Left hindlimb (tissue), 1 donor: ENCODE measurements around the gene TEX38.
"Not testable (repeated sequence)": the region's sequence is repeated elsewhere in the genome, so short reads cannot be mapped to it uniquely, and the experiment has no call there.

Experiments
- DNase-seq: peaks from one replicate; pipeline ENCODE4 v3.0.0-alpha.2; 2018

TEX38 gene

GRCh38 chr1:46689897-46690296 is 18.2 kb downstream of the TEX38 start:
- no peak for DNase-seq

GRCh38 chr1:46690931-46691421 is 19.3 kb downstream of the TEX38 start:
- DNase-seq = no peak

- DNase-seq = no peak
These were observed 20.5 kb downstream of the TEX38 start for GRCh38 chr1:46691997-46692790.

DNA sequence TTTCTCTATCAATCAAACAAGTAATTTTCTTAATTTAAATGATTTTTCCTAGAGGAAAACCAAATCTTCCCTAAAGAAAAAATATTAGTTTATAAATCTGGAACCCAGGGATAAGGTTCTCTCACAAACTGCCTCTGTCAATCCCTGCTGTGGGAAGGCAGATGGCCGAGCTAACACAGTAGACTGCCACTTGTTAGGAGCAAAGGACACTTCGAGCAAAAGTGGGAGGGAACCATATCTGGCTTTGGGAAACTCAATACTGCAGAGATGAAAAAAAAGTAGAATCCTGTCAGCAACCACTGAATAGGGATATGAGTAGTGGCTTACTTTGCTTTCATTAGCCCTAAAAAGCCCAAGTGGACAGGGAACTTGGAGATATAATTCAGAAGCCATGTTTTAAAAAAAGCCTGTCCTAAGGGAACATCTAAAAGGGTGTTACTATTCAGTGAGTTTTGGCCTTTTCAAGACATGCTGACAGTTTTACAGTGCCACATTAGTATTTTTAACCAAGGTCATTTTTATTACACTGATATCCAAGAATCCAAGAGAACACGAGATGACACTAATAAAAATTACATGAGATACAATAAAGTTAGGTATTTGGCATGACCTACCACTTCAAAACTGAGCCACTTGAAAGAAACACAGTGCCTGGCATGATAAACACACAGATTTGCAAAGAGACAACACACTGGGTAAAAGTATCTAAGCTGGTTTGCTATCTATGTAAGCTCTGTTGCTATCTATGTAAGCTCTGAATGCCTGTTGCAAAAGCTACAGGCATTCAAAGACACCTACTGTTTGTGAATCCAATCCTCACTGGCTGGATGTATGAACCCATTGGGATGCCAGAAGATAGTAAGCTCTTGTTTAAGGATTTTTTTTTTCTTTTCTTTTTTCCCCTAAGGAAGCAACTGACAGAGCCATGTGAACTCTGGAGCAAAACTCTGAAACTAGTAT is 21.4 kb downstream of the TEX38 start:
- DNase-seq = no peak

DNA sequence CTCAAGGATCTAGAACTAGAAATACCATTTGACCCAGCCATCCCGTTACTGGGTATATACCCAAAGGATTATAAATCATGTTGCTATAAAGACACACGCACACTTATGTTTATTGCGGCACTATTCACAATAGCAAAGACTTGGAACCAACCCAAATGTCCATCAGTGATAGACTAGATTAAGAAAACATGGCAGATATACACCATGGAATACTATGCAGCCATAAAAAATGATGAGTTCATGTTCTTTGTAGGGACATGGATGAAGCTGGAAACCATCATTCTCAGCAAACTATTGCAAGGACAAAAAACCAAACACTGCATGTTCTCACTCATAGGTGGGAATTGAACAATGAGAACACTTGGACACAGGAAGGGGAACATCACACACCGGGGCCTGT is 23.0 kb downstream of the TEX38 start:
- not testable (repeated sequence) for DNase-seq

GRCh38 chr1:46697053-46697452 is 25.4 kb downstream of the TEX38 start:
- DNase-seq = no peak

- DNase-seq = no peak
These were observed 28.0 kb downstream of the TEX38 start for GRCh38 chr1:46699666-46700065.

DNA sequence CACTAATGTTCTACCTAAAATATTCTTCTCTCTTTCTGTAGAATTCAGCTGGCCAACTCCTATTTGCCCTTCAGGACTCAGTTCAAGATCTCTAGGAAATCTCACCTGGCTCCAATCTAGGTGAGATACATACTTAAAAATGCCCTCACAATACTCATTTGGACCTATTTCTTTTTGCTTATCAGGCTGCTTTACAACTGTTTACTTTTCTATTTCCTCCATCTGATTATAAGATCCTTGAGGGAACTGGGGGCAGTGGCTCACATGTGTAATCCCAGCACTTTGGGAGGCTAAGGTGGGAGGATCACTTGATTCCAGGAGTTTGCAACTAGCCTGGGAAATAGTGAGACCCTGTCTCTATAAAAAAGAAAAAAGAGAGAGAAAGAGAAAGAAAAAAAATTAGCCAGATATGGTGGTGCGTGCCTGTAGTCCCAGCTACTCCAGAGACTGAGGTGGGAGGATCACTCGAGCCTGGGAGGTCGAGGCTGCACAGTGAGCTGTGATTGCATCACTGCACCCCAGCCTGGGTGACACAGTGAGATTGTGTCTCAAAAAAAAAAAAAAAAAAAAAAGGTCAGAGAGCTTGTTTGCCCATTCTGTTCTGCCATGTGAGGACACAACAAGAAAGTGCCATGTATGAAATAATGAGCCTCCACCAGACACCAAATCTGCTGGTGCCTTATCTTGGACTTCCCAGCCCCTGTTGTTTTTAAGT is 32.4 kb downstream of the TEX38 start:
- DNase-seq = no peak

- no peak for DNase-seq
These were observed 33.8 kb downstream of the TEX38 start for GRCh38 chr1:46705408-46705807.

GRCh38 chr1:46708121-46708520 is 36.5 kb downstream of the TEX38 start:
- DNase-seq = no peak

- no peak for DNase-seq
These were observed 43.3 kb downstream of the TEX38 start for GRCh38 chr1:46714976-46715375.

- no peak for DNase-seq
These were observed 46.0 kb downstream of the TEX38 start for GRCh38 chr1:46717654-46718053.

GRCh38 chr1:46718340-46718726 is 46.7 kb downstream of the TEX38 start:
- no peak for DNase-seq

- DNase-seq = peak; percentile 96
These were observed 47.3 kb downstream of the TEX38 start, which contains the start of gene EFCAB14 for GRCh38 chr1:46718727-46719622. Gene EFCAB14 (minus strand): TSS chr1:46719114. CDS start chr1:46718087, 1,027 bp downstream.

DNA sequence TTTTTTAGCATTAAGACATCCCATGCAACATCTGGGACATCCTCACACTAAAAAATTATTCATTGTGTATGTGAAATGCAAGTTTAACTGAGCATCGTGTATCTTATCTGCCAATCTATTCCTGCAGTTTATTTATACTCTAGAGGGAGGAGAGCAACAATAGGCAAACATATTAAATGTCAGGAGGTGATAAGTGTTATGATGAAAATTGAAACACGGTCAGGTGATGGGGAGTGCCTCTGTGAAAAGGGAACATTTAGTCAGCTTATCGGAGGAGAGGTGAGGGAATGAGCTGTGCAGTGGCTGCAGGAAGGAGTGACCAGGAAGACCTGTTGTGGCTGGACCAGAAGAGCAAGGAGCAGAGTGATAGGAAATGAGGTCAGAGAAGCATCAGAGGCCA is 48.0 kb downstream of the TEX38 start:
- DNase-seq = no peak

DNA sequence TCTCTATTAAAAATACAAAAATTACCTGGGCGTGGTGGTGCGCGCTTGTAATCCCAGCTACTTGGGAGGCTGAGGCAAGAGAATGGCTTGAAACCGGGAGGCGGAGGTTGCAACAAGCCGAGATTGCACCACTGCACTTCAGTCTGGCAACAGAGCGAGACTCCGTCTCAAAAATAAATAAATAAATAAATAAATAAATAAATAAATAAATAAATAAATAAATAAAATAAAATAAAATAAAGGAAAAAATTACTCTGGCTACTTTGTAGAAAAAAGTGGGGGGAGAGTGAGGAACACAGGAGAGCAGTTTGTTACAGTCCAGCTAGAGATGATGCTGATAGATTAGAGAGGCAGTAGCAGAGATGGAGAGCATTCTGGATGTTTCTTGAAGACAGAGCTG is 48.7 kb downstream of the TEX38 start:
- DNase-seq = not testable (repeated sequence)

- DNase-seq = no peak
These were observed 49.5 kb downstream of the TEX38 start for GRCh38 chr1:46721204-46721603.

- no peak for DNase-seq
These were observed 50.1 kb downstream of the TEX38 start for GRCh38 chr1:46721686-46722205.
